ENCODE data around the gene MTF1.

- no peak for TF ChIP-seq CTCF (conservative IDR thresholded peaks at IDR 0.05)
- TF ChIP-seq EZH2 (IDR thresholded peaks at IDR 0.05; ENCODE audit: low read depth), result no peak
Measured at GRCh38 chr1:37782491-37782890, 76.9 kb downstream of the MTF1 start.

Measured in PC-9 (cell line).